SK-N-SH (cell line): ENCODE data around the gene DMRTA2.

Experiments used
- CHD2 ChIP-seq: fragments of 150-350 bp; IDR thresholded peaks from 2 replicates; pipeline ENCODE4 v1.6.1; 2018; ENCODE audit warnings: low read length; ENCODE audit not compliant: partially characterized antibody
- CTCF ChIP-seq: fragments of 200-600 bp; sonication (generic); IDR thresholded peaks from 2 replicates; pipeline ENCODE4 v1.6.1; 2017; ENCODE audit warnings: antibody characterized with exemption, mild to moderate bottlenecking, moderate library complexity
- EP300 ChIP-seq, 2 experiments: IDR thresholded peaks; 2 replicates each; pipeline versions ENCODE4 v1.4.0 to v1.6.1; 2012; ENCODE audit warnings: borderline replicate concordance in 1 of 2, low read depth in 1 of 2, low read length in 1 of 2
- FOSL2 ChIP-seq: IDR thresholded peaks from 2 replicates; pipeline ENCODE4 v1.4.0; 2012; ENCODE audit warnings: low read depth, mild to moderate bottlenecking, moderate library complexity, borderline replicate concordance
- MXI1 ChIP-seq: IDR thresholded peaks from 2 replicates; pipeline ENCODE4 v1.6.1; 2012; ENCODE audit warnings: mild to moderate bottlenecking, low read depth, low read length, improper control_type of control experiment
- NRF1 ChIP-seq: IDR thresholded peaks from 2 replicates; pipeline ENCODE4 v1.6.1; 2012; ENCODE audit warnings: low read depth, mild to moderate bottlenecking, low read length
- RFX5 ChIP-seq: IDR thresholded peaks from 2 replicates; pipeline ENCODE4 v1.6.1; 2012; ENCODE audit warnings: mild to moderate bottlenecking, improper control_type of control experiment, low read length
- SIN3A ChIP-seq: IDR thresholded peaks from 2 replicates; pipeline ENCODE4 v1.6.1; 2012; ENCODE audit warnings: low read depth, mild to moderate bottlenecking, low read length, moderate library complexity, borderline replicate concordance
- TCF12 ChIP-seq: IDR thresholded peaks from 2 replicates; pipeline ENCODE4 v1.4.0; 2012
- YY1 ChIP-seq: IDR thresholded peaks from 2 replicates; pipeline ENCODE4 v1.4.0; 2012; ENCODE audit warnings: low read depth, mild to moderate bottlenecking
- TF ChIP-seq, protein P1 (sequence below): IDR thresholded peaks from 2 replicates; pipeline ENCODE4 v1.4.0; 2012; ENCODE audit warnings: low read depth

DNA sequence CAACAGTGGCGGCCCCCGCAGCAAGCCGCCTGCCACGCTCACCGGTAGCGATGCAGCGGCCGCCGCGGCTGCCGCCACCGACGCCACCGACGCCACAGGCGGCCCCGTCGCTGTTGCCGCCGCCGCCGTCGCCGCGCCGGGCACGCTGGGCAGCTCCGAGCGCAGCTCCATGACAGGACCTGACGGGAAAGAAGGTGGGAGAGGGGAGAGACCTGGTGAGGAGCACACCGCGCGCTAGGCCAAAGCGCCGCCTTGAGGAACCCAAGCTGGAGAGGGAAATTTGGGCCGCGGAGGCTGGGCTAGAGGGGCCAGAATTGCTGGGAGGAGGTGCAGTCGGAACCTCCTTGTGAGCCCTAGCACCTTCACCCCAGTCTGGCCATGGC lies 1.9 kb downstream of the DMRTA2 start:
- TF ChIP-seq EP300 (IDR thresholded peaks at IDR 0.05; ENCODE audit: borderline replicate concordance in 1 of 2, low read depth in 1 of 2, low read length in 1 of 2) (no peak), YY1 (no peak), CTCF (no peak), MXI1 (no peak), FOSL2 (no peak), TCF12 (no peak), RFX5 (no peak), CHD2 (no peak), SIN3A (no peak), NRF1 (no peak)
- TF ChIP-seq, protein P1, sequence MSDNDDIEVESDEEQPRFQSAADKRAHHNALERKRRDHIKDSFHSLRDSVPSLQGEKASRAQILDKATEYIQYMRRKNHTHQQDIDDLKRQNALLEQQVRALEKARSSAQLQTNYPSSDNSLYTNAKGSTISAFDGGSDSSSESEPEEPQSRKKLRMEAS, result no peak
